Astrocyte of the spinal cord (primary cell): Measurements from ENCODE around the gene SLC5A11.
"Not testable (repeated sequence)": the region's sequence is repeated elsewhere in the genome, so short reads cannot be mapped to it uniquely, and the experiment has no call there.

Source experiments
- DNase-seq: peaks from one replicate; pipeline ENCODE4 v3.0.0; 2011; ENCODE audit warnings: low read depth, low spot score
- H3K4me3 ChIP-seq: 2 replicates; pipeline ENCODE4 v1.5.1; 2011; ENCODE audit warnings: low read depth, mild to moderate bottlenecking, low read length, moderate library complexity
- CTCF ChIP-seq: IDR thresholded peaks from 2 replicates; pipeline ENCODE4 v1.5.1; 2012; ENCODE audit warnings: low read depth, mild to moderate bottlenecking, low read length, inconsistent platforms
- in situ Hi-C: cut with HindIII; loops from 2 replicates; pipeline ENCODE4 v1.10.0; 2017; ENCODE audit warnings: low sequenced_read_pairs

SLC5A11 gene

GRCh38 chr16:24855678-24856077 lies 9.9 kb downstream of the SLC5A11 start:
- no peak for DNase-seq
- no peak overlapping the region for H3K4me3 ChIP-seq
- TF ChIP-seq CTCF: no peak
- in situ Hi-C loops: no loop called here

- in situ Hi-C loops, DNase-seq, H3K4me3 ChIP-seq: not testable (repeated sequence)
Measured at GRCh38 chr16:24856871-24857270, 11.1 kb downstream of the SLC5A11 start.

- in situ Hi-C loops: no loop called here
- no peak for TF ChIP-seq CTCF
Measured at GRCh38 chr16:24858219-24859041, 12.7 kb downstream of the SLC5A11 start.

GRCh38 chr16:24861461-24861860 lies 15.7 kb downstream of the SLC5A11 start:
- no peak for DNase-seq
- in situ Hi-C loops: no loop called here
- H3K4me3 ChIP-seq: no peak overlapping the region
- no peak for TF ChIP-seq CTCF

More at GRCh38 chr16:24858219-24859041, 12.7 kb downstream of the SLC5A11 start:
- H3K4me3 ChIP-seq: no peak overlapping the region
- DNase-seq: peak; percentile 49

GRCh38 chr16:24863582-24864437 lies 18.0 kb downstream of the SLC5A11 start:
- in situ Hi-C loops: no loop called here
- DNase-seq: no peak
- H3K4me3 ChIP-seq: no peak overlapping the region
- TF ChIP-seq CTCF: no peak

- no peak overlapping the region for H3K4me3 ChIP-seq
- no peak for DNase-seq
- in situ Hi-C loops: no loop called here
- TF ChIP-seq CTCF: no peak
Measured at GRCh38 chr16:24869033-24869432, 23.3 kb downstream of the SLC5A11 start.

GRCh38 chr16:24871891-24872290 lies 26.1 kb downstream of the SLC5A11 start:
- no peak for TF ChIP-seq CTCF
- H3K4me3 ChIP-seq: no peak overlapping the region
- in situ Hi-C loops: no loop called here
- no peak for DNase-seq
